Activated naive CD8-positive, alpha-beta T cell treated with anti-CD3 and anti-CD28 coated beads for 36 hours (primary cell): ENCODE data around the gene SRPX. TPM values are rescaled to one million over a fixed set of nuclear protein-coding genes. Genes with fewer than 3 reads are reported as not detected.

Experiments
- DNase-seq: peaks from one replicate; pipeline ENCODE4 v3.0.0; 2021
- H3K27ac Mint-ChIP-seq: one replicate; pipeline ENCODE4 v1.8.0; 2022; ENCODE audit warnings: mild to moderate bottlenecking, moderate library complexity, mixed read lengths
- H3K27me3 Mint-ChIP-seq: one replicate; pipeline ENCODE4 v1.8.0; 2022; ENCODE audit warnings: mild to moderate bottlenecking, mixed read lengths
- H3K36me3 Mint-ChIP-seq: one replicate; pipeline ENCODE4 v1.8.0; 2021; ENCODE audit warnings: mild to moderate bottlenecking, mixed read lengths
- H3K4me1 Mint-ChIP-seq: one replicate; pipeline ENCODE4 v1.8.0; 2021; ENCODE audit warnings: mixed read lengths
- H3K4me3 Mint-ChIP-seq: one replicate; pipeline ENCODE4 v1.8.0; 2022; ENCODE audit warnings: mild to moderate bottlenecking, moderate library complexity, mixed read lengths
- H3K9me3 Mint-ChIP-seq: one replicate; pipeline ENCODE4 v1.8.0; 2022; ENCODE audit warnings: mixed read lengths
- total RNA-seq, 2 experiments: library from RNA; stranded (reverse); gene quantifications; one replicate each; pipeline ENCODE4 v1.2.3, GENCODE V29; 2021

The SRPX gene, protein sequence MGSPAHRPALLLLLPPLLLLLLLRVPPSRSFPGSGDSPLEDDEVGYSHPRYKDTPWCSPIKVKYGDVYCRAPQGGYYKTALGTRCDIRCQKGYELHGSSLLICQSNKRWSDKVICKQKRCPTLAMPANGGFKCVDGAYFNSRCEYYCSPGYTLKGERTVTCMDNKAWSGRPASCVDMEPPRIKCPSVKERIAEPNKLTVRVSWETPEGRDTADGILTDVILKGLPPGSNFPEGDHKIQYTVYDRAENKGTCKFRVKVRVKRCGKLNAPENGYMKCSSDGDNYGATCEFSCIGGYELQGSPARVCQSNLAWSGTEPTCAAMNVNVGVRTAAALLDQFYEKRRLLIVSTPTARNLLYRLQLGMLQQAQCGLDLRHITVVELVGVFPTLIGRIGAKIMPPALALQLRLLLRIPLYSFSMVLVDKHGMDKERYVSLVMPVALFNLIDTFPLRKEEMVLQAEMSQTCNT
- total RNA-seq = not detected

- peak; percentile 3 for DNase-seq
- Mint-ChIP-seq H3K36me3 (no peaks in the 10 kb centered on the region), H3K27ac (no peak within 1 kb of the TSS), H3K9me3 (no peaks in the 10 kb centered on the region), H3K4me1 (peaks cover 4% of the 10 kb centered on the region), H3K27me3 (peaks cover 50% of the 10 kb centered on the region), H3K4me3 (peak within 1 kb of the TSS; percentile 51)
Observed at GRCh38 chrX:38220415-38221390, at the start of gene SRPX. Gene SRPX, minus strand, starts transcription at chrX:38220871. Its CDS starts 79 bp downstream, at chrX:38220792.

DNA sequence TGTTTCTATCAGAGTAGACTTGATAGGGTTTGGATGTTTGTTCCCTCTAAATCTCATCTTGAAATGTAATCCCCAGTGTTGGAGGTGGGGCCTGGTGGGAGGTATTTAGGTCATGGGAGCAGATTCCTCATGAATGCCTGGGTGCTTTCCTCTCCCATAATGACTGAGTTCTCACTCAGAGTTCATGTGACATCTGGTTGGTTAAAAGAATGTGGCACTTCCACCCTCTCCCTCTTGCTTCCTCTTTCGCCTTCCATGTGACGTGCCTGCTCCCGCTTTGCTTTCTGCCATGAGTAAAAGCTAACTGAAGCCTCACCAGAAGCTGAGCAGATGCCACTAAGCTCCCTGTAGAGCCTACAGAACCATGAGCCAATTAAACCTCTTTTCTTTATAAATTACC is 47.3 kb upstream of the SRPX start:
- H3K36me3 Mint-ChIP-seq = peaks cover 11% of the 10 kb centered on the region
- no peaks in the 10 kb centered on the region for H3K27me3 Mint-ChIP-seq
- H3K27ac Mint-ChIP-seq = no peak overlapping the region
- H3K9me3 Mint-ChIP-seq = no peaks in the 10 kb centered on the region
- no peak overlapping the region for H3K4me3 Mint-ChIP-seq
- no peak for DNase-seq
- H3K4me1 Mint-ChIP-seq = no peaks in the 10 kb centered on the region

DNA sequence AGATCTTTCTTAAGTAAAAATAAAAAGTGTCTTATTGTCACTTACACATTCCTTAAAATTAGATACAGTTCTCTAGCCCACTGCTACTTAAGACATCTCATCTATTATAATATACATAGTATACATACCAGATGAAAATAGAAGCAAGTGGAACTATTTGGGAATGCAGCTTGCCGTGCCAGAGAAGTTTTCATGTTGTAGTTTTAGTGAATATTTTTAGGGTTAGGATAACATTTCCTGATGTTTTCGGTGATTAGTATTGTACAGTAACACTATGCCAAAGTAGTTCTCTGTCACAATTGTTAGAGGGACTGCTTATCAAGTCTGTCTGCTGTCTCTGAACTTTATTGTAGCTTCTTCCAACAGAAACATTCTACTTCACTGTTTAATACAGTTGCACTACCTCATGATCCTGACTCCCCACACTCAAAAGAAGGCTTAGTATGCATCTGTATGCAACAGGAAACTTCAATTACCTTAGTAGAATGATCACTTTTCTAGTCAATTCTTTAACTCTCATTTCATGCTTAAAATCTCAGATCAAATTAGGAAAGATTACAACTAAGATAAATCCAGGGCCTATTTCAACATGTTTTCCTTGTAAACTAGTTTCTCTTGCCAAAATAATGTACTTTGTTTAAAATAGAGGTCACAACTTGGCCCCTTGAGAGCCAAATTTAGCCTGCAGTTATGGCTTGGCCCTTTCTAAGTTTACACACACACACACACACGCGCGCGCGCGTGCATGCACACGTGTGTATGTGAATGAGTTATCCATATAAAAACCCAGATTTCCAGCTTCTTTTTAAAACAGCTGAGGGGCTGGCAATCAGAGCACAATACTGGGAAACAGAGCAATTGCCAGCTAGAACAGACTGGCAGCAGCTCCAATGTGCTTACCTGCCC is 42.3 kb upstream of the SRPX start:
- Mint-ChIP-seq H3K36me3 (peaks cover 2% of the 10 kb centered on the region), H3K27me3 (no peaks in the 10 kb centered on the region), H3K4me1 (no peaks in the 10 kb centered on the region), H3K27ac (no peak overlapping the region), H3K4me3 (no peak overlapping the region), H3K9me3 (no peaks in the 10 kb centered on the region)
- DNase-seq = no peak

DNA sequence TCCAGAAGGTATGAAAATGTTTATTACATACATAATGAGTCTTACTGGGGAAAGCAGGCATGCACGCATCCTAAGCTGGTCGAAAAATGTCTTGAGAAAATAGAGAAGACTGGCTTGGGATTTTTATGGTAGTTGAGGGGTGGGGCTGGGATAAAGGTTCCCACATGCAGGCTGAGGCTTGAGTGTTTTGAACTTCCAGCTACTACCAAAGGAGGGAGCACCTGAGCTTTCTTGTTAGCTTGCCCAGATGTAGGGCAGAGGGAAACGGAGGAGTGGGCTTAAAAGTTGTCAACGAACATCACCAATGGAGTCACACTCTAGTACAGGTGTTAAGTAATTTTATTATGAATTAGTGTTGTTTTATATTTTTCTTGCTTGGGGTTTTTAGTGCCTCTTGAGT is 39.6 kb upstream of the SRPX start:
- Mint-ChIP-seq H3K4me3 (no peak overlapping the region), H3K27ac (no peak overlapping the region), H3K27me3 (no peaks in the 10 kb centered on the region), H3K9me3 (no peaks in the 10 kb centered on the region), H3K36me3 (no peaks in the 10 kb centered on the region), H3K4me1 (no peaks in the 10 kb centered on the region)
- no peak for DNase-seq

GRCh38 chrX:38256019-38256418 is 35.3 kb upstream of the SRPX start:
- H3K9me3 Mint-ChIP-seq = no peaks in the 10 kb centered on the region
- DNase-seq = no peak
- no peak overlapping the region for H3K27ac Mint-ChIP-seq
- no peaks in the 10 kb centered on the region for H3K36me3 Mint-ChIP-seq
- H3K27me3 Mint-ChIP-seq = no peaks in the 10 kb centered on the region
- no peak overlapping the region for H3K4me3 Mint-ChIP-seq
- H3K4me1 Mint-ChIP-seq = no peaks in the 10 kb centered on the region

DNA sequence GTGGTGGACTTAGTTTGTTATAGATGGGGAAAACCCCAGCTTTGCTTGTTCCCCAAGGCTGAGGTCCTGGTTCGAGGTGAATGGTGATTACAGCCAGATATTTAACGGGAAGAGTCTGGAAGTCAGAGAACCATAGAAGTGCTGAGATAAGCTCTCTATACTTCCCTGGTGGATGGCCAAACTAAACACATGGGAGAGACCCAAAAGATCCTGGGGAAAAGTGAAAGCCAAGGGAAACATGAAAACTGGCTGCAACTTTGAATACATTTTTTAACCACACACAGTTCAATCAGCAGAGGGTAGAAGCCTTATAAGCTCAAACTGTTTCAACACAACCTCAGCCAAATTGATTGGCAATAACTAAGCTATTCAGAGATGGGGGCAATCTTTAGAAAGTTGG is 29.3 kb upstream of the SRPX start:
- H3K36me3 Mint-ChIP-seq = no peaks in the 10 kb centered on the region
- no peaks in the 10 kb centered on the region for H3K4me1 Mint-ChIP-seq
- H3K9me3 Mint-ChIP-seq = no peaks in the 10 kb centered on the region

DNA sequence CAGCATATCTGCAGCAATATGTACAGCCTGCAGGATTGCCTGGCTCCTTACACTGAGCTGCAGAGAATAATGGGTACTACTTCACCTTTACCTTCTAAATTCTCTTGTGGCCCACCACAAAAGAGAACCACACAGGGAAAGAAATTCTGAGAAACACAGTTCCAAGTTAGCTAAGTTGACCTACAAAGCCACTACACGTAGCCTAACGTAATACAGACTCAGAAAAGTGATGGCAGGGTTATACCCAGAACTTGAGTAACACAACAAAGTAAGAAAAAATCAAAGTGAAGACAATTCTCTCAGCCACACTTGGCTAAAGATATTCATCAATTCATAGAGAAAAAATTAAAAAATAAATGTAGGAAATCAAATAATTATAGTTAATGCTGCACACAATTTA is 26.4 kb upstream of the SRPX start:
- no peaks in the 10 kb centered on the region for H3K9me3 Mint-ChIP-seq
- H3K27me3 Mint-ChIP-seq = no peaks in the 10 kb centered on the region
- no peak for DNase-seq
- H3K4me3 Mint-ChIP-seq = no peak overlapping the region
- no peaks in the 10 kb centered on the region for H3K36me3 Mint-ChIP-seq
- H3K27ac Mint-ChIP-seq = no peak overlapping the region
- no peaks in the 10 kb centered on the region for H3K4me1 Mint-ChIP-seq

More for the DNA sequence above, 29.3 kb upstream of the SRPX start:
- H3K4me3 Mint-ChIP-seq = no peak overlapping the region
- no peaks in the 10 kb centered on the region for H3K27me3 Mint-ChIP-seq
- H3K27ac Mint-ChIP-seq = no peak overlapping the region
- no peak for DNase-seq

- Mint-ChIP-seq H3K4me1 (no peaks in the 10 kb centered on the region), H3K27me3 (peaks cover 4% of the 10 kb centered on the region), H3K9me3 (no peaks in the 10 kb centered on the region), H3K27ac (no peak overlapping the region), H3K36me3 (no peaks in the 10 kb centered on the region), H3K4me3 (no peak overlapping the region)
- no peak for DNase-seq
Observed at GRCh38 chrX:38240541-38240940, 19.9 kb upstream of the SRPX start.

DNA sequence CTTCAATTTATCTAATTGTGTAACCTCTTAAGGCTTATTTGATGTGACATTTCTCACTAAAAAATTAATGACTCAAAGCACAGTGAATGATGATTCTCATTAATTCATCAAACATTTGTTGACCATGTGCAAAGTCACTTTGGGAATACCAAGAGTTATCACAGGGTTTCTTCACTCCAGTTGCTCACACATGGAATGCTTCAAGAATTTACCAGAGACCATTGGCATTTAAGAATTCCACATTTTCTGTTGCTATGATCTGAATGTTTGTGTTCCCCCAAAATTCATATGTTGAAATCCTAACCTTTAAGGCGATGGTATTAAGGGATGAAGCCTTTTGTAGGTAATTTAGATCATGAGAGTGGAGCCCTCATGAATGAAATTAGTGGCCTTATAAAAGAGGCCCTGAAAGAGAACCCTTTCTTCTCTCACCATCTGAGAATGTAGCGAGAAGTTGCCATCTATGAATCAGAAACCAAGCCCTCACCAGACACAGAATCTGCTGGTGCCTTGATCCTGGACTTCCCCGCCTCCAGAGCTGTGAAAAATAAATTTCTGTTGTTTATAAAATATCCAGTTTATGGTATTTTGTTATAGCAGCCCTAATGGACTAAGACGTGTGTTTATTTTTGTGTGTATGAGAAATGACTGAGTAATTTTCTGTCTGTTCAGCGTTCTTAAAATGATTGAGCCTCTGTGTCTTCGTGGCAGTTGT is 16.4 kb upstream of the SRPX start:
- Mint-ChIP-seq H3K9me3 (no peaks in the 10 kb centered on the region), H3K4me1 (no peaks in the 10 kb centered on the region), H3K27me3 (peaks cover 4% of the 10 kb centered on the region), H3K27ac (no peak overlapping the region), H3K4me3 (no peak overlapping the region), H3K36me3 (no peaks in the 10 kb centered on the region)
- no peak for DNase-seq

DNA sequence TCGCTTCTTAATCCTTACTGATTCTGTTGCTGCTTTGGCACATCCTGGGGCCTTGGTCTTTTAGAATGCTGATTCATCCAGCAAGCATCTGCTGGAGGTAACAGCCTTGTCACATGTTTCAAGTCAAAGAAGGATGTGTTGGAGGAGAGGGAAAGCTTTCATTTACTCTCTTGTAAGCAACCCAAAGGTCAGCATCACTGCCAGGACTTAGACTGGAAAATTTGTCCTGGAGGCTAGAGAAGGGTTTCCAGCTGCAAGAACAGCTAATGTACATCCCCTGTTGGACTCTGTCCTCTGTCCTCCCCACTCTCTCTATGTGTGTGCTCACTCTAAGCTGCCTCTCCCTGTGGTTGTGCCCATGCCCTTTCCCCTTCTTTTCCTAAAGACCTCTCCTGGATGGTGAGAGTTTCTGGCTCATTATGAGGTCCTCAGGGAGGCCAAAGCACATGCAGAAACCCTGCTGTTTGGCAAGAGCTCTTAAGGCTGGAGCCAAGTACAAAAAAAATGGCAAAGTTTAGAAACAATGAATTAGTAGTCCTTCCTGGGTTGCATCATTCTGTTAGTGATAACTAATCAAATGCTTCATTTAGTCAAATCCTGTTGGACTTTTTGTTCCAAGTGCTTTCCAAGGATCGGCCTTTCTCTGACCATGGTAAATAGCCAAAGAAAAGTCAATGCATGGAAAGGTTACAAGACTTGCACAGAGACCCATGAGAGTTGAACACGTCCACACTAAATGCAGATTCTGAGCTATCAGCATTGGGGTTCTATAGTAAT is 13.4 kb upstream of the SRPX start:
- DNase-seq = no peak
- no peaks in the 10 kb centered on the region for H3K27me3 Mint-ChIP-seq
- H3K4me1 Mint-ChIP-seq = no peaks in the 10 kb centered on the region

GRCh38 chrX:38232079-38232686 is 11.5 kb upstream of the SRPX start:
- Mint-ChIP-seq H3K4me3 (no peak overlapping the region), H3K36me3 (no peaks in the 10 kb centered on the region), H3K27ac (no peak overlapping the region), H3K4me1 (no peaks in the 10 kb centered on the region), H3K27me3 (no peaks in the 10 kb centered on the region), H3K9me3 (no peaks in the 10 kb centered on the region)
- no peak for DNase-seq

More for the DNA sequence above, 13.4 kb upstream of the SRPX start:
- Mint-ChIP-seq H3K36me3 (no peaks in the 10 kb centered on the region), H3K9me3 (no peaks in the 10 kb centered on the region), H3K4me3 (no peak overlapping the region), H3K27ac (no peak overlapping the region)

- Mint-ChIP-seq H3K27ac (no peak overlapping the region), H3K36me3 (no peaks in the 10 kb centered on the region), H3K27me3 (peaks cover 23% of the 10 kb centered on the region), H3K4me1 (peaks cover 2% of the 10 kb centered on the region), H3K4me3 (no peak overlapping the region), H3K9me3 (no peaks in the 10 kb centered on the region)
- no peak for DNase-seq
Observed at GRCh38 chrX:38225093-38225492, 4.4 kb upstream of the SRPX start.

- Mint-ChIP-seq H3K4me1 (peaks cover 4% of the 10 kb centered on the region), H3K27me3 (peaks cover 30% of the 10 kb centered on the region), H3K9me3 (no peaks in the 10 kb centered on the region), H3K36me3 (no peaks in the 10 kb centered on the region), H3K4me3 (no peak overlapping the region), H3K27ac (no peak overlapping the region)
- DNase-seq = no peak
Observed at GRCh38 chrX:38224160-38224559, 3.5 kb upstream of the SRPX start.
